A172 (cell line): Measurements from ENCODE around the gene STOM. TPM values are rescaled to one million over a fixed set of nuclear protein-coding genes. Genes with fewer than 3 reads are reported as not detected.
"Not testable (repeated sequence)": the region's sequence is repeated elsewhere in the genome, so short reads cannot be mapped to it uniquely, and the experiment has no call there.

Experiments used
- DNase-seq: peaks from one replicate; pipeline ENCODE4 v3.0.0-alpha.2; 2015; ENCODE audit warnings: low spot score
- total RNA-seq: library from RNA; depleted of rRNA; stranded (reverse); fragments of >200 nt; shearing (Covaris generic); gene quantifications from 2 replicates; pipeline ENCODE4 v1.2.3, GENCODE V29; 2014

The STOM gene
- total RNA-seq, 1 experiment from 2014 or later = 157 TPM

GRCh38 chr9:121301881-121302286 is 68.2 kb downstream of the STOM start:
- DNase-seq = no peak

DNA sequence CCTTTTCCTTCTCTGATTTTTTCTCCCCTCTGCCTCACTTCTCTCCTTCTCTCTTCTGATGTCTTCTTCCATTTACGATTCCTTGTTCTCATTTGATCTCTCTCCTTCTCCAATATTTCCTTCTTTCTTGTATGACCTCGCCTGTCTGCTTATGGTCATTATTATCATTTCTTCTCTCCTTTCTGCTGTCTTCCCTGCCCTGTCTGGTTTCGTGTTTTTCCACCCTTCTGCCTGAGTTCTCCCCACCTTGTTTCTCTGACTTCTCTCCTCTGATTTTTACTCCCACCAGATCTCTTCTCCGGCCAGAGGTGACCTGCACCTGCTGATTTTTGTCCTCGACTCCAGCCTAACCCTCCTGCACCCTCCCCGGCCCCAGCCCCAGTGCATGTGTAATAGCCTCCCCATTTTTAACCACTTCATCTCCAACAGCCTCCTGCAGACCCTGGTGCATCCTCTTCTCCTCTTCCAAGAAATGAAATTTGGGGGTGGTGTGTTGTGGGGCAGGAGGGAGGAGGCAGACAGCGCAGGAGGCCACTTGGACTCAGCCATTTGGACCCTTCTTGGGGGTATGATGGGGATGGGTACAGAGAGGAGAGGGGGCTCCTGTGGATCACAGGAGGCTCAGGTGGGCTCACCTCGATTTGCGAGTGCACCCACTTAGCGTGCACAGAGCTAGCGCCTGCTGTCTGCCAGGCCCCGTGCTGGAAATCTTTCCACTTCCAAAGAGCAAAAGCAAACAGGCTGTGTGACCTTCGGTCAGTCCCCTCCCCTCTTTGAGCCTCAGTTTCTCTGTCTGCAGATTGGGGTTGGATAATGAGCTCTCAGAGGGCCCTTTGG is 69.5 kb downstream of the STOM start:
- DNase-seq = no peak

- DNase-seq = no peak
These were observed 70.4 kb downstream of the STOM start for GRCh38 chr9:121299467-121300282.

DNA sequence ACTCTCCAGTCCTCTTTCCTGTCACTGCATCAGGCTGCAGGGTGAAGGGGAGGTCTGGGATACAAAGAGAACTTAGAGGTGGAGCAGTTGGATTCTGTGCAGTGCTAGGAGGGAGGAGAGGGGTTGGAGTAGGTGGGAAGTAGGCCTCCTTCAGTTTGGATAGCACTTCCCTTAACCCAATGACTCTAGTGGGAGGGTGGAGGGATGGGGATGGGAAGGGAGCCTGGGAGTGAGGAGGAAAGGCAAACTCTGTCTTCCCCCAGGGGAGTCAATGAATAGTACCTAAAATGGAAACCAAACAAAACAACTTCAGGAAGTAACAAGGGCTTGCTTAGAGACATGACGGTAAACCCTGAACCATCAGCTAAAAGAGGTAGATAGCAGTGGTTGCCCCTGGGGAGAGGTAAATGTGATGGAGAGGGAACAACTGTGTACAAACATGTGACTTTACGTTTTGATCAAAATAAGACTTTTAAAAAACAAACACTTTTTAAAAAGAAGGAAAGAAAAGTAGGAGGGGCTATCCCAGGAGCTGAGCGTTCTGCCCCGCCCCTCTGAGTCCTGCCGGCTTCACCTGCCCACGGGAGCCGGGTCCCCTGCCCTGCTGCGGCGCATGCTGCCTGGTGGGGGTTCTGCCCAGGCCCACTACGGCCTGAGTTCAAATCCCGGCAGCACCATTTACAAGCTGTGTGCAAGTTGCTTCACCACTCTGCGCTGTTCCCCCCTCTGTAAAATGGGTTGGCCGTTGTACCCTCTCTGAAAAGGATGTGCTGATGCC is 71.2 kb downstream of the STOM start:
- DNase-seq = no peak

DNA sequence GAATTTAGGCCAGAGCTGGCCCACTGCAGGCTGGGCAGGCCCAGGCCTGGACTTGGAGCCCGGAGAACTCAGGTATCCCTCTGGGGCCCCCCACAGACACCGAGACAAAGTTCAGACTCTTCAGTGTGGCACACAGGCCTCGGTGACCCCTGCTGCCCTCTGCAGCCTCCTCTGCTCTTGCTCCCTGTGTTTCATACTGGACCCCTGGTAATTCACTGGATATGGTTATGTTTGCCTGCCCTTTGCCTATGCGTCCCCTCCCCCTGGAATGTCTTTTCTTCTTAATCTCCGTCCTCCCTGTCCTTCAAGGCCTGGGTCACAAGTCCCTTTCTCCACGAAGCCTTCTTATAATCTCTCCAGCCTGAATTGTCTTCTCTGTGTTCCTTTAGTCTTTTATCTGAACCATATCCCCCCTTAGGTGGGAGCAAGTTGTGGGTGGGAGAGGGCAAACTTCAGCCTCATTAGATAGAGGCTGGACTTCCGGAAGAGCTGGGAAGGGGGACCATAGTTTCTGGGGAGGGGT is 72.0 kb downstream of the STOM start:
- DNase-seq = no peak

DNA sequence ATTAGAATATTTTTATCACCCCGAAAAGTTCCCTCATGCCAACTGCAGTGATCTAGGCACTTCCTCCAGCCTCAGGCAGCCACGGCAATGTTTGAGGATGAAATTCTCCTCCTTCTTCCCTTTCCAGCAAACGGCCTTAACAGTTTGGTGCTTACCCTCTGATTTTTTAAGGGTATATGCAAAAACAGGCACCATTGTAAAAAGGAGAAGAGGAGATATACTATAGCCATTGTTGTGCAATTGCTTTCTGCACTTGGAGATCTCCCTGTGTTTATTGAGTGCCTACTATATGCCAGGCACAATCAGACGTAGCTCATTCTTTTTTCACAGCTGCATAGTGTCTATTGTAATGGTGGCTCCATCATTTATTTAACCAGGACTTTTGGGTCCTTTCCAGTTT is 72.7 kb downstream of the STOM start:
- no peak for DNase-seq

- no peak for DNase-seq
These were observed 73.6 kb downstream of the STOM start for GRCh38 chr9:121296213-121297127.

GRCh38 chr9:121295662-121296191 is 74.3 kb downstream of the STOM start:
- DNase-seq = no peak

- DNase-seq = no peak
These were observed 75.0 kb downstream of the STOM start for GRCh38 chr9:121294866-121295661.

DNA sequence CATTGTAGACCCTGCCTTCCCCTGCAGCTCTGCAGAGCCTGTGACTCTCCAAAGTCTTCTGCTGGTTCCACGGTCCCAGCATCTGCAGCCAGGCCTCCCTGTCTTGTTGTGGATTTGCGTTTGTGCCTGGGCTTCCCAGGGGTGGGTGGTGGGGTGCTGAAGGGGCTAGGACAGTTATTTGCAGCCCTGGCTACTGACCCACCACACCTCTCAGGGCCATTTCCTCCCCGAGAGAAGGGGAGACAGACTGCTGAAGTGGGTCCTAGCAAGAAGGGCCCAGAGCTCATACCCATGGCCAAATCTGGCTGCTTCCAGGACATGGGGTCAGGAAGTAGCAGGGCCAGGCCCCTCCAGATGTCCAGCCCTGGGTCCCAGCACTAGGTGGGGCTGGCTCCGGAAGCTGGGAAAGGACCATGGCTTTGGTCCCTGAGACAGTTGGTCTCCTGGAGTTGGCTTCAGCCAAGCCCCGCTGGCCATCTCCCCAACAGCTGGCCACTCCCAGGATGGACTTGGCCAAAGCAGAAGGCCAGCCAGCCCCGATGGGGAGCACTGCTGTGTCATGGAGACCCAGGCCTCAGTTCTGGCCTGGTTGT is 75.8 kb downstream of the STOM start:
- no peak for DNase-seq

DNA sequence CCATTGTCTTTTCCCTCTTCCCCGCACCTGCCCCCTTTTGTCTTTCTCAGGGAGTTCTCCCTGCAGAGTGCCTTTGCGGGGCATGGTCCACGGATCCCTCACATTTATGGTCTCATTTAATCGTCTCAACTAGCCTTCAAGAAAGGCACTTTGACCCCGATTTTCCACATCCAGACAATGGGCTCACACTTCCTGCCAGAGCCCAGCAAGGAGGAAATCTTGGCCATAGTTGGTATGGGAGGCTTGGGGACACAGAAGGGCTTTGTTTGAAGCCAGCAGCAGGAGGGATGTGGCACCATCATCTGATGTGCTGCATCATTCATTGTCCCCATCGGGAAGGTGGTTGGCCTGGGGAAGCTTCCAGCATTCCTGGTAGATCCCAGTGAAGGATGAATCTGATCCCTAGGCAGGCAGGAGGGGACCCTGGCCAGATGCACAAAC is 77.2 kb downstream of the STOM start:
- DNase-seq = no peak

GRCh38 chr9:121292051-121292450 is 78.0 kb downstream of the STOM start:
- DNase-seq = no peak

- not testable (repeated sequence) for DNase-seq
These were observed 78.5 kb downstream of the STOM start for GRCh38 chr9:121291536-121291935.

DNA sequence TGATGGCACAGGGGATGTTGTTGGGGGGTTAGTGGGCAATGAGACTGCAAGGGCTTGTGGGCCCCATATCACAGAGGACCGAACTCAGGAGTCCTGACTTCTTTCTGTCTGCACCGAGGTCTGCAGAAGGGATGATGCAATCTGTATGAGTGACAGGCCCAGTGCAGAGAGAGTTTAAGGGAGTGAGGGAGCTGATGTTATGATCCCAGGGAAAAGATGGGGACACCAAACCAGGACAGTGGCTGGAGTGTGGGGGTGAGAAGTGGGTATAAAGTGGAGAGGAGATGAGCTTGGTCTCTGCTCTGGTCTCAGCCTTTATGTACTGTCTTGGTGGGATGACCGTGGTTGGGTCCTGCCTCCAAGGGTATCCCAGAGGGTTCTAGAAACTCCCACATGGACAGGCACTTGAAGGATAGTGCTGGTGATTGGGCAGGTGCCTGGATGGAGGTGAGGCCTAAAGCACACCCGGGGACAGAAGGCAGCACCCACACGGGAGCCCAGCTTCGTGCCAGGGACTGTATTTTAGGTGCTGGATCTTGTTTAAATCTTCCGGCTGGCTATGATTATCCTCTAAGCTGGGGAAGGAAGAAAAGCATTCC is 80.2 kb downstream of the STOM start:
- no peak for DNase-seq

GRCh38 chr9:121289026-121289771 is 80.9 kb downstream of the STOM start:
- DNase-seq = peak; percentile 83
